Muscle of leg (tissue), 16 donors: ENCODE data around the gene HDAC5. TPM values are rescaled to one million over a fixed set of nuclear protein-coding genes. Genes with fewer than 3 reads are reported as not detected.

ENCODE experiments used
- DNase-seq: peaks from one replicate; pipeline ENCODE4 v3.0.0; 2013
- H3K27ac ChIP-seq: one replicate; pipeline ENCODE4 v1.5.1; 2013; ENCODE audit warnings: mild to moderate bottlenecking, low read length, control low read depth
- H3K27me3 ChIP-seq: one replicate; pipeline ENCODE4 v1.6.1; 2013; ENCODE audit warnings: low read length; ENCODE audit not compliant: control insufficient read depth, insufficient read depth
- H3K36me3 ChIP-seq: one replicate; pipeline ENCODE4 v1.6.1; 2013; ENCODE audit warnings: low read length; ENCODE audit not compliant: control insufficient read depth, insufficient read depth
- H3K4me1 ChIP-seq: one replicate; pipeline ENCODE4 v1.6.1; 2013; ENCODE audit warnings: low read length; ENCODE audit not compliant: control insufficient read depth, insufficient read depth
- H3K4me3 ChIP-seq: one replicate; pipeline ENCODE4 v1.5.1; 2013; ENCODE audit warnings: low read length, control low read depth
- H3K9me3 ChIP-seq: replicated peaks from 2 replicates; pipeline ENCODE4 v1.6.1; 2013; ENCODE audit warnings: low read depth, low read length; ENCODE audit not compliant: control insufficient read depth
- WGBS: methylation state at CpG from one replicate; pipeline ENCODE4 v1.1.5; 2013; ENCODE audit warnings: missing lambda C conversion rate; ENCODE audit not compliant: insufficient coverage; 5-methylcytosine and 5-hydroxymethylcytosine counted together
- long read RNA-seq, 11 donors: transcript quantifications; one replicate each; lab custom pipeline, GENCODE V29; 2026
- polyA plus RNA-seq, 8 donors: library from polyadenylated mRNA; unstranded; fragments of 120-200 nt; gene quantifications; one replicate each; pipeline versions ENCODE4 v1.2.1 to v1.2.3, GENCODE V29; 2013; ENCODE audit warnings: inconsistent platforms in 1 of 8, low replicate concordance in 1 of 8; ENCODE audit not compliant: insufficient read length in 8 of 8, insufficient read depth in 1 of 8
- total RNA-seq: library from RNA; stranded (reverse); fragments of 120-200 nt; gene quantifications from one replicate; pipeline ENCODE4 v1.2.4, GENCODE V29; 2013

HDAC5 gene
- total RNA-seq (52.2 TPM), polyA plus RNA-seq (10 to 100 TPM; 44.4 to 64.4 (median 52.0) TPM)
- long read RNA-seq, donor 1, result 0 reads
- long read RNA-seq, donor 2, result 0 reads
- long read RNA-seq, donor 3, full-length matches to known transcripts, result 6 of 35 reads
- long read RNA-seq, donor 3, partial matches to known transcripts, result 7 of 35 reads
- long read RNA-seq, donor 3, other reads (novel, unspliced or antisense), result 22 of 35 reads
- long read RNA-seq, donor 4, partial matches to known transcripts, result 0 of 1 reads
- long read RNA-seq, donor 4, other reads (novel, unspliced or antisense), result 0 of 1 reads
- long read RNA-seq, donor 5, full-length matches to known transcripts, result 1 of 16 reads
- long read RNA-seq, donor 5, partial matches to known transcripts, result 15 of 16 reads
- long read RNA-seq, donor 5, other reads (novel, unspliced or antisense), result 0 of 16 reads
- long read RNA-seq, donor 6, full-length matches to known transcripts, result 5 of 10 reads
- long read RNA-seq, donor 6, partial matches to known transcripts, result 5 of 10 reads
- long read RNA-seq, donor 6, other reads (novel, unspliced or antisense), result 0 of 10 reads
- long read RNA-seq, donor 7, full-length matches to known transcripts, result 1 of 6 reads
- long read RNA-seq, donor 7, partial matches to known transcripts, result 5 of 6 reads
- long read RNA-seq, donor 7, other reads (novel, unspliced or antisense), result 0 of 6 reads
- long read RNA-seq, donor 8, result 0 reads
- long read RNA-seq, donor 9, partial matches to known transcripts, result 5 of 5 reads
- long read RNA-seq, donor 9, other reads (novel, unspliced or antisense), result 0 of 5 reads
- long read RNA-seq, donor 10, full-length matches to known transcripts, result 1 of 8 reads
- long read RNA-seq, donor 10, partial matches to known transcripts, result 7 of 8 reads
- long read RNA-seq, donor 10, other reads (novel, unspliced or antisense), result 0 of 8 reads
- long read RNA-seq, donor 11, full-length matches to known transcripts, result 3 of 3 reads
- long read RNA-seq, donor 11, partial matches to known transcripts, result 0 of 3 reads
- long read RNA-seq, donor 11, other reads (novel, unspliced or antisense), result 0 of 3 reads

- peaks cover 38% of the 10 kb centered on the region for H3K4me1 ChIP-seq
Measured at GRCh38 chr17:44123356-44124117, at the start of gene HDAC5. HDAC5 (minus strand) TSS chr17:44123641; CDS start chr17:44117515, 6,126 bp downstream.

DNA sequence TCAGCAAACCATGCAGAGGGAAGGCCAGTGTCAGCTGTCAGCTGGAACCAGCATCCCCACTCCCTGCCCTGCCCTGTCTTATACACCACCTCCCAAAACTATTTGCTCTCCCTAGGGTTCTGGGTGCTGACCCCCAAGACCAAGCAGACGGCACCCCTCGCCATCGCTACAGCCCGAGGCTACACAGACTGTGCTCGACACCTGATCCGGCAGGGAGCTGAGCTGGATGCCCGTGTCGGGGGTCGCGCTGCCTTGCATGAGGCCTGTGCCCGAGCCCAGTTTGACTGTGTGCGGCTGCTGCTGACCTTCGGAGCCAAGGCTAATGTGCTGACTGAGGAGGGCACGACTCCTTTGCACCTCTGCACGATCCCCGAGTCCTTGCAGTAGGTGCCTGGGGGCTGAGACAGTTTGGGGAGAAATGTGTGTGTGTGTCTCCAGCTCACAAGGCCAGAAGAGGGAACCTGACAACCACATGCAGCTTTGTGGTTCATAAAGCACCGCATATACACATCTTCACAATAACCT, 48.6 kb upstream of the HDAC5 start:
- H3K27ac ChIP-seq, result no peak overlapping the region
- WGBS, result 56% methylated on average over 16 of the region's 17 CpGs
- H3K4me1 ChIP-seq, result peaks cover 25% of the 10 kb centered on the region
- H3K9me3 ChIP-seq, result no peaks in the 10 kb centered on the region
- peaks cover 3% of the 10 kb centered on the region for H3K36me3 ChIP-seq
- no peak for DNase-seq
- peaks cover 5% of the 10 kb centered on the region for H3K27me3 ChIP-seq
- no peak overlapping the region for H3K4me3 ChIP-seq

More at GRCh38 chr17:44123356-44124117, at the start of gene HDAC5:
- peak within 1 kb of the TSS; percentile 85 for H3K4me3 ChIP-seq
- H3K36me3 ChIP-seq, result peaks cover 8% of the 10 kb centered on the region
- WGBS, result under 1% methylated on average over 44 of the region's 78 CpGs
- H3K27ac ChIP-seq, result peak within 1 kb of the TSS; percentile 95
- no peaks in the 10 kb centered on the region for H3K27me3 ChIP-seq
- no peaks in the 10 kb centered on the region for H3K9me3 ChIP-seq
- DNase-seq, result peak; percentile 98

DNA sequence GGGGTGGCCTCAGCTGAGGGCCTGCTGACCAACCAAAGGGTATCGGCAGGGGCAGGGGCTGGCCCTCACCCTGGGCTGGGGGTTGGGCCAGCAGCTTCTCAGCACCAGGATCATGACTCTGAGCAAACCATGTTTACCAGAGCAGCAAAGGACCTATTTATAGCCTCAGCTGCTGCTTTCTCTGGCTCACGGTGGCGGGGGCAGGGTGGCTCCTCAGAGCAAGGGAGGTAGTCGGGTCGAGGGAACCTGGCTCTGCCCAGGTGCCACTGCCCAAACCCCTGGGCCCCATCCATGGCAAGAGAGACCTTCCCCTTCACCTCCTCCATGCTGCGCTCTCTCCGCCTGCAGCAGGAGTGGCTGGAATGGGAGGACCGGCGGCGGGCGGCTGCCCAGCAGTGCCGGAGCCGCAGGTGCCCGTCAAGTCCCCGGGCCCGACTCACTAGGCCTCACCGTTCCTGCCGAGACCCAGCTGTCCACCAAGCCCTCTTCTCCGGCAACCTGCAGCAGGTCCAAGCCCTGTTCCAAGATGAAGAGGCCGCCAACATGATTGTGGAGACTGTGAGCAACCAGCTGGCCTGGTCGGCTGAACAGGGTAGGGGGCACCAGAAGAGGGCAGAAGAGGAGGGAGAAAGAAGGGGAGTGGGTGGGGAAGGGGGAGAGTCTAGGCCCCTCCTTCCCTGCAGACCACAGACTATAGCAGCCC, 47.2 kb upstream of the HDAC5 start, which contains the start of gene ASB16:
Gene ASB16 (plus strand): TSS at position 206 of the 703 bp plus-strand sequence. CDS start 86 bp downstream, at position 292.
- WGBS, result 29% methylated on average over 17 of the region's 21 CpGs
- H3K27ac ChIP-seq, result peak within 1 kb of the TSS; percentile 93
- peaks cover 5% of the 10 kb centered on the region for H3K27me3 ChIP-seq
- peaks cover 25% of the 10 kb centered on the region for H3K4me1 ChIP-seq
- peak; percentile 69 for DNase-seq
- H3K36me3 ChIP-seq, result no peaks in the 10 kb centered on the region
- H3K4me3 ChIP-seq, result peak within 1 kb of the TSS; percentile 48
- no peaks in the 10 kb centered on the region for H3K9me3 ChIP-seq

GRCh38 chr17:44170135-44170498, 46.7 kb upstream of the HDAC5 start:
- Histone ChIP-seq H3K9me3 (no peaks in the 10 kb centered on the region), H3K27me3 (peaks cover 5% of the 10 kb centered on the region), H3K4me1 (peaks cover 25% of the 10 kb centered on the region), H3K27ac (peak overlapping the region; percentile 90), H3K36me3 (no peaks in the 10 kb centered on the region), H3K4me3 (no peak overlapping the region)
- no peak for DNase-seq
- WGBS, result 41% methylated on average over 5 of the region's 5 CpGs

GRCh38 chr17:44167181-44167861, 43.9 kb upstream of the HDAC5 start:
- peaks cover 24% of the 10 kb centered on the region for H3K4me1 ChIP-seq
- H3K4me3 ChIP-seq, result no peak overlapping the region
- peaks cover under 1% of the 10 kb centered on the region for H3K36me3 ChIP-seq
- H3K27me3 ChIP-seq, result peaks cover 5% of the 10 kb centered on the region
- H3K9me3 ChIP-seq, result no peaks in the 10 kb centered on the region
- H3K27ac ChIP-seq, result no peak overlapping the region
- 76% methylated on average over 4 of the region's 7 CpGs for WGBS
- DNase-seq, result no peak

DNA sequence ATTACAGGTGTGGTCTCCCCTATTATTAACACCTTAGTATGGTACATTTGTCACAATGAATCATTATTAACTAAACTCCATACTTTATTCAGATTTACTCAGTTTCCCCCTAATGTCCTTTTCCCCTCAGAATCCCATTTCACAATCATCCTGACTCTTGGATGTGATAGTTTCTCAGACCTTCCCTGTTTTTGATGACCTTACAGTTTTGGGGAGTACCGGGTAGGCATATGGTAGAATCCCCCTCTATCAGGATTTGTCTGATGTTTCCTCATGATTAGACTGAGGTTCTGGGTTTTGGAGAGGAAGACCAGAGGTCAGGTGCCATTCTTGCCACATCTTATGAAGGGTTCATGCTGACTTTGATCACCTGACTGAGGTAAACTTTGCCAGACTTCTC, 41.0 kb upstream of the HDAC5 start:
- Histone ChIP-seq H3K9me3 (no peaks in the 10 kb centered on the region), H3K4me3 (no peak overlapping the region), H3K4me1 (peaks cover 10% of the 10 kb centered on the region), H3K27me3 (no peaks in the 10 kb centered on the region), H3K27ac (no peak overlapping the region), H3K36me3 (peaks cover 9% of the 10 kb centered on the region)
- WGBS, result no CpG with 5 or more reads among the region's 1 CpG
- DNase-seq, result no peak

GRCh38 chr17:44159519-44160210, 36.2 kb upstream of the HDAC5 start:
- Histone ChIP-seq H3K4me1 (no peaks in the 10 kb centered on the region), H3K36me3 (peaks cover 20% of the 10 kb centered on the region), H3K27me3 (no peaks in the 10 kb centered on the region), H3K27ac (no peak overlapping the region), H3K4me3 (no peak overlapping the region), H3K9me3 (no peaks in the 10 kb centered on the region)
- WGBS, result 90% methylated on average over 12 of the region's 15 CpGs
- DNase-seq, result no peak

- Histone ChIP-seq H3K27me3 (no peaks in the 10 kb centered on the region), H3K9me3 (no peaks in the 10 kb centered on the region), H3K27ac (no peak overlapping the region), H3K4me1 (no peaks in the 10 kb centered on the region), H3K4me3 (no peak overlapping the region), H3K36me3 (peaks cover 16% of the 10 kb centered on the region)
- DNase-seq, result no peak
- 68% methylated on average over 2 of the region's 2 CpGs for WGBS
Measured at GRCh38 chr17:44155488-44155887, 32.0 kb upstream of the HDAC5 start.
